HepG2 (cell line): ENCODE measurements around the gene LDB2.

ENCODE experiments used
- ATF1 ChIP-seq: IDR thresholded peaks from 2 replicates; pipeline ENCODE4 v1.6.1; 2016; ENCODE audit warnings: mild to moderate bottlenecking, control low read depth
- CERS6 ChIP-seq: sonication (generic); formaldehyde crosslinking; IDR thresholded peaks from 2 replicates; pipeline ENCODE4 v1.5.0; 2020; ENCODE audit warnings: missing genetic modification reagents
- FOXJ3 ChIP-seq: sonication (generic); formaldehyde crosslinking; IDR thresholded peaks from 2 replicates; pipeline ENCODE4 v1.4.0; 2020; ENCODE audit warnings: missing genetic modification reagents, mild to moderate bottlenecking, borderline replicate concordance
- GLI4 ChIP-seq: sonication (generic); formaldehyde crosslinking; IDR thresholded peaks from 2 replicates; pipeline ENCODE4 v1.5.1; 2020; ENCODE audit warnings: missing genetic modification reagents, mild to moderate bottlenecking, moderate library complexity, borderline replicate concordance
- HDAC2 ChIP-seq: sonication (generic); formaldehyde crosslinking; IDR thresholded peaks from 2 replicates; pipeline ENCODE4 v1.4.0; 2020; ENCODE audit warnings: missing genetic modification reagents
- MYC ChIP-seq: sonication (generic); formaldehyde crosslinking; IDR thresholded peaks from 2 replicates; pipeline ENCODE4 v1.9.0; 2021; ENCODE audit warnings: missing genetic modification reagents, borderline replicate concordance
- NFYB ChIP-seq: sonication (generic); formaldehyde crosslinking; IDR thresholded peaks from 2 replicates; pipeline ENCODE4 v1.4.0; 2020; ENCODE audit warnings: missing genetic modification reagents
- PAF1 ChIP-seq: IDR thresholded peaks from 2 replicates; pipeline ENCODE4 v1.6.1; 2016; ENCODE audit warnings: missing genetic modification reagents, missing compliant biosample characterization
- POLR2A ChIP-seq, 2 experiments: IDR thresholded peaks; 2 replicates each; pipeline ENCODE4 v1.6.1; 2011; ENCODE audit warnings: low read depth in 2 of 2, low read length in 2 of 2, mild to moderate bottlenecking in 1 of 2, moderate library complexity in 1 of 2; ENCODE audit not compliant: insufficient read depth in 1 of 2
- POLR2AphosphoS2 ChIP-seq: IDR thresholded peaks from 2 replicates; pipeline ENCODE4 v1.6.1; 2011; ENCODE audit warnings: low read depth, low read length, improper control_type of control experiment
- TRAFD1 ChIP-seq: sonication (generic); formaldehyde crosslinking; IDR thresholded peaks from 2 replicates; pipeline ENCODE4 v1.5.1; 2020; ENCODE audit warnings: missing genetic modification reagents, mild to moderate bottlenecking, borderline replicate concordance
- ZNF776 ChIP-seq: sonication (generic); formaldehyde crosslinking; IDR thresholded peaks from 2 replicates; pipeline ENCODE4 v1.4.0; 2020; ENCODE audit warnings: mild to moderate bottlenecking, missing genetic modification reagents
- TF ChIP-seq, protein P1 (sequence below): sonication (generic); formaldehyde crosslinking; IDR thresholded peaks from 2 replicates; pipeline ENCODE4 v1.4.0; 2020; ENCODE audit warnings: missing genetic modification reagents
- TF ChIP-seq, protein P2 (sequence below): sonication (generic); formaldehyde crosslinking; IDR thresholded peaks from 2 replicates; pipeline ENCODE4 v1.4.0; 2020; ENCODE audit warnings: low read depth, mild to moderate bottlenecking, missing genetic modification reagents

DNA sequence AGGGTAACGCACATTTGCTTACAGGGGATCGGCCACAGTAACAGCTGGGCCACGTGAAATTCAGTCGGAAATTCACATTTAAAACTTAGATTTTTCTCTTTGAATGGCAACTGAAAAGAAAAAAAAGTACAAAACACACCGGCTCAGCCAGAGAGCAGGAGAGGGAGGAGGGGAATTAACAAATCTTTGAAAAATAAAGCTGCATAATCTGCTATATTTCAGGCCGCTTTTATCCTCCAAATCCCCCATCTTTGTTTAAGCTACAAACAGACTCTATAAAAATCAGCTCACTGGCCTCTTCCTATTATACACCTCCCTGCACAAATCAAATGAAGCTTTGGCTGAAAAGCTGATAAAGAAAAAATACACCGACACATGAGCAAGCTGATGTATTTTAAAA is 169.1 kb downstream of the LDB2 start:
- TF ChIP-seq HDAC2 (CRISPR knock-in tag) (no peak), ATF1 (CRISPR knock-in tag) (no peak), CERS6 (CRISPR knock-in tag) (no peak), ZNF776 (CRISPR knock-in tag) (no peak), POLR2A (IDR thresholded peaks at IDR 0.05; ENCODE audit: insufficient read depth in 1 of 2, low read depth in 2 of 2, low read length in 2 of 2) (no peak), PAF1 (CRISPR knock-in tag) (no peak), MYC (CRISPR knock-in tag) (no peak), FOXJ3 (no peak), GLI4 (CRISPR knock-in tag) (no peak), POLR2AphosphoS2 (no peak), NFYB (CRISPR knock-in tag) (no peak), TRAFD1 (CRISPR knock-in tag) (no peak)
- TF ChIP-seq, protein P1, sequence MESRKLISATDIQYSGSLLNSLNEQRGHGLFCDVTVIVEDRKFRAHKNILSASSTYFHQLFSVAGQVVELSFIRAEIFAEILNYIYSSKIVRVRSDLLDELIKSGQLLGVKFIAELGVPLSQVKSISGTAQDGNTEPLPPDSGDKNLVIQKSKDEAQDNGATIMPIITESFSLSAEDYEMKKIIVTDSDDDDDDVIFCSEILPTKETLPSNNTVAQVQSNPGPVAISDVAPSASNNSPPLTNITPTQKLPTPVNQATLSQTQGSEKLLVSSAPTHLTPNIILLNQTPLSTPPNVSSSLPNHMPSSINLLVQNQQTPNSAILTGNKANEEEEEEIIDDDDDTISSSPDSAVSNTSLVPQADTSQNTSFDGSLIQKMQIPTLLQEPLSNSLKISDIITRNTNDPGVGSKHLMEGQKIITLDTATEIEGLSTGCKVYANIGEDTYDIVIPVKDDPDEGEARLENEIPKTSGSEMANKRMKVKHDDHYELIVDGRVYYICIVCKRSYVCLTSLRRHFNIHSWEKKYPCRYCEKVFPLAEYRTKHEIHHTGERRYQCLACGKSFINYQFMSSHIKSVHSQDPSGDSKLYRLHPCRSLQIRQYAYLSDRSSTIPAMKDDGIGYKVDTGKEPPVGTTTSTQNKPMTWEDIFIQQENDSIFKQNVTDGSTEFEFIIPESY (CRISPR knock-in tag): no peak
- TF ChIP-seq, protein P2, sequence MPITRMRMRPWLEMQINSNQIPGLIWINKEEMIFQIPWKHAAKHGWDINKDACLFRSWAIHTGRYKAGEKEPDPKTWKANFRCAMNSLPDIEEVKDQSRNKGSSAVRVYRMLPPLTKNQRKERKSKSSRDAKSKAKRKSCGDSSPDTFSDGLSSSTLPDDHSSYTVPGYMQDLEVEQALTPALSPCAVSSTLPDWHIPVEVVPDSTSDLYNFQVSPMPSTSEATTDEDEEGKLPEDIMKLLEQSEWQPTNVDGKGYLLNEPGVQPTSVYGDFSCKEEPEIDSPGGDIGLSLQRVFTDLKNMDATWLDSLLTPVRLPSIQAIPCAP: no peak
